Peyer's patch (tissue), 4 donors: ENCODE data around the gene SLC1A2.

Experiments used
- POLR2A ChIP-seq, 2 donors: fragments of 450-650 bp; IDR thresholded peaks; one replicate each; pipeline ENCODE4 v1.5.1; 2017; ENCODE audit warnings: antibody characterized with exemption in 2 of 2, mild to moderate bottlenecking in 2 of 2, moderate library complexity in 2 of 2
- TF ChIP-seq, protein P1 (sequence below), 6 experiments: fragments of 450-650 bp in 4 of 6; fragments of 200-600 bp in 2 of 6; sonication (generic) in 1 of 6; IDR thresholded peaks; one replicate each; pipeline ENCODE4 v1.5.1; 2017 to 2019; ENCODE audit warnings: antibody characterized with exemption in 6 of 6, mild to moderate bottlenecking in 3 of 6, moderate library complexity in 1 of 6

DNA sequence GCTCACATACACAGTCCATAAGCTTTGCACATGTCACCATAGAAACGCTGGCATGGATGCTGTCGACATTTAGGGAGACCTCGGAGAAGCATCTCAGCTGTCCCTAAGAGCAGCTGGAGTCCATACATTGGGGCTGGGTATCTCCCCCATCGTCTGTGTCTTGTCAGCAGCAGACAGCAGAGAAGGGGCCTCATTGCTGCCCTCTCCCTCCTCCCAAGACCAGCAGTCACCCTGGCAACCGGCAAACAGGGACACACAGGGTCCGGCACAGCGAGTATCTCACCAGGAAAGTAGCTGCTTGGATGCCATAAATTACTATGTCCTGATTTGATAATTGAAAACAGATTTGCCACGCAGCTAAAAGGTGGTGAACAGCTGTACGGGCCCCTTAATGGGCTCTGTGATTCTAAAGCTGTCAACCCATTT is 196.0 kb downstream of the SLC1A2 start:
- TF ChIP-seq, protein P1, sequence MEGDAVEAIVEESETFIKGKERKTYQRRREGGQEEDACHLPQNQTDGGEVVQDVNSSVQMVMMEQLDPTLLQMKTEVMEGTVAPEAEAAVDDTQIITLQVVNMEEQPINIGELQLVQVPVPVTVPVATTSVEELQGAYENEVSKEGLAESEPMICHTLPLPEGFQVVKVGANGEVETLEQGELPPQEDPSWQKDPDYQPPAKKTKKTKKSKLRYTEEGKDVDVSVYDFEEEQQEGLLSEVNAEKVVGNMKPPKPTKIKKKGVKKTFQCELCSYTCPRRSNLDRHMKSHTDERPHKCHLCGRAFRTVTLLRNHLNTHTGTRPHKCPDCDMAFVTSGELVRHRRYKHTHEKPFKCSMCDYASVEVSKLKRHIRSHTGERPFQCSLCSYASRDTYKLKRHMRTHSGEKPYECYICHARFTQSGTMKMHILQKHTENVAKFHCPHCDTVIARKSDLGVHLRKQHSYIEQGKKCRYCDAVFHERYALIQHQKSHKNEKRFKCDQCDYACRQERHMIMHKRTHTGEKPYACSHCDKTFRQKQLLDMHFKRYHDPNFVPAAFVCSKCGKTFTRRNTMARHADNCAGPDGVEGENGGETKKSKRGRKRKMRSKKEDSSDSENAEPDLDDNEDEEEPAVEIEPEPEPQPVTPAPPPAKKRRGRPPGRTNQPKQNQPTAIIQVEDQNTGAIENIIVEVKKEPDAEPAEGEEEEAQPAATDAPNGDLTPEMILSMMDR (IDR thresholded peaks at IDR 0.05), result no peak
- no peak for TF ChIP-seq POLR2A (IDR thresholded peaks at IDR 0.05)
